Ovary (tissue), 9 donors: ENCODE measurements around the gene SLAMF7. TPM values are rescaled to one million over a fixed set of nuclear protein-coding genes. Genes with fewer than 3 reads are reported as not detected.

Source experiments
- DNase-seq, 5 donors: peaks; one replicate each; pipeline ENCODE4 v3.0.0-alpha.2; 2019 to 2020
- H3K27ac ChIP-seq, 2 donors: fragments of 200-600 bp; one replicate each; pipeline versions ENCODE4 v1.5.1 to v1.8.0; 2019 to 2022
- H3K27me3 ChIP-seq: fragments of 200-600 bp; one replicate; pipeline ENCODE4 v1.8.0; 2022
- H3K36me3 ChIP-seq: fragments of 200-600 bp; sonication (generic); one replicate; pipeline ENCODE4 v1.5.1; 2019
- H3K4me1 ChIP-seq: one replicate; pipeline ENCODE4 v1.8.1; 2013; ENCODE audit warnings: mild to moderate bottlenecking, moderate library complexity; ENCODE audit not compliant: insufficient read depth
- H3K4me3 ChIP-seq: fragments of 200-600 bp; sonication (generic); one replicate; pipeline ENCODE4 v1.5.1; 2017
- H3K9me3 ChIP-seq, 2 donors: fragments of 200-600 bp in 1 of 2; sonication (generic) in 1 of 2; one replicate each; pipeline versions ENCODE4 v1.5.1 to v1.8.1; 2013 to 2019; ENCODE audit warnings: mild to moderate bottlenecking in 1 of 2, moderate library complexity in 1 of 2
- EP300 ChIP-seq: sonication (generic); formaldehyde crosslinking; IDR thresholded peaks from one replicate; pipeline ENCODE4 v1.6.1; 2017; ENCODE audit warnings: antibody characterized with exemption
- POLR2A ChIP-seq: fragments of 450-650 bp; IDR thresholded peaks from one replicate; pipeline ENCODE4 v1.6.1; 2017; ENCODE audit warnings: antibody characterized with exemption, mild to moderate bottlenecking, moderate library complexity
- WGBS, 3 donors: extraction: QIAGEN DNeasy Blood & Tissue Kit in 1 of 3; methylation state at CpG; one replicate each; pipeline versions ENCODE4 v1.1.5 to v1.1.7; 2013 to 2017; 5-methylcytosine and 5-hydroxymethylcytosine counted together
- intact Hi-C, 4 donors: fragments of 100-400 bp; cut with DNase I; formaldehyde crosslinking; loops; one replicate each; pipeline versions ENCODE4 v1.11.0 to v1.15.1; 2022 to 2023
- polyA plus RNA-seq, 2 donors: library from polyadenylated mRNA; stranded (reverse); fragments of 200-250 nt in 1 of 2; fragments of 350-450 nt in 1 of 2; fragmentation: Illumina TruSeq in 1 of 2; extraction: RNeasy Lipid Tissue Mini Kit (QIAGEN cat#74804) in 1 of 2; gene quantifications; one replicate each; pipeline ENCODE4 v1.2.3, GENCODE V29; 2013 to 2014
- total RNA-seq, 7 donors: library from RNA; depleted of rRNA in 2 of 7; stranded (reverse); fragments of >200 nt in 2 of 7; fragmentation: NEBNext Ultra II Directional in 3 of 7; extraction: Animal tissue kit (Norgen Biotek cat#: 25700) in 3 of 7; gene quantifications; one replicate each; pipeline versions ENCODE4 v1.1.0 to v1.2.4, GENCODE V29; 2016 to 2023
- TF ChIP-seq, protein P1 (sequence below), 3 donors: fragments of 450-650 bp in 2 of 3; fragments of 200-600 bp in 1 of 3; IDR thresholded peaks; one replicate each; pipeline versions ENCODE4 v1.5.1 to v1.8.0; 2016 to 2022; ENCODE audit warnings: antibody characterized with exemption in 3 of 3, mild to moderate bottlenecking in 1 of 3
- donor health status: DM: no; HTN: no; CAD: no; lungs with moderate emphysema.
- donor health status: DM: no; HTN: no; CAD: no.
- donor health status: Bipolar disorder and iron deficiency.
- donor health status: DM: yes; HTN: yes; CAD: no.
- donor health status: DM: no; HTN: no; CAD: no.
- donor health status: DM: yes; HTN: yes; CAD: no.

SLAMF7 gene
- total and polyA plus RNA-seq, 9 donors = 0.32 to 7.3 (median 0.84) TPM; not detected in 1

DNA sequence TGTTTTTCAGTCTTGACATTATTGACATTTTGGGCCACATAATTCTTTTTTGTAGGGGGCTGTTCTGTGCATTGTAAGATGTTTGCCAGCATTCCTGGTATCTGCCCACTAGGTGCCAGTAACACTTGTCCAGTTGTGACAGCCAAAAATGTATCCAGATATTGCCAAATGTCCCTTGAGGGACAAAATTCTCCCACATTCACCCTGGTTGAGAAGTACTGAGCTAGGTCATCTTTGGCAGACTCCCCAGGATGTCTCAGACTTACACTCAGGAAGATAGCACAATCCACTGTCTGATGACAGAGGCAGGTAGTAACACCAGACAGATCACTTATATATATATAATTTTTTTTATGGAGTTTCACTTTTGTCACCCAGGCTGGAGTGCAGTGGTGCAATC lies 33.3 kb upstream of the SLAMF7 start:
- TF ChIP-seq, protein P1, sequence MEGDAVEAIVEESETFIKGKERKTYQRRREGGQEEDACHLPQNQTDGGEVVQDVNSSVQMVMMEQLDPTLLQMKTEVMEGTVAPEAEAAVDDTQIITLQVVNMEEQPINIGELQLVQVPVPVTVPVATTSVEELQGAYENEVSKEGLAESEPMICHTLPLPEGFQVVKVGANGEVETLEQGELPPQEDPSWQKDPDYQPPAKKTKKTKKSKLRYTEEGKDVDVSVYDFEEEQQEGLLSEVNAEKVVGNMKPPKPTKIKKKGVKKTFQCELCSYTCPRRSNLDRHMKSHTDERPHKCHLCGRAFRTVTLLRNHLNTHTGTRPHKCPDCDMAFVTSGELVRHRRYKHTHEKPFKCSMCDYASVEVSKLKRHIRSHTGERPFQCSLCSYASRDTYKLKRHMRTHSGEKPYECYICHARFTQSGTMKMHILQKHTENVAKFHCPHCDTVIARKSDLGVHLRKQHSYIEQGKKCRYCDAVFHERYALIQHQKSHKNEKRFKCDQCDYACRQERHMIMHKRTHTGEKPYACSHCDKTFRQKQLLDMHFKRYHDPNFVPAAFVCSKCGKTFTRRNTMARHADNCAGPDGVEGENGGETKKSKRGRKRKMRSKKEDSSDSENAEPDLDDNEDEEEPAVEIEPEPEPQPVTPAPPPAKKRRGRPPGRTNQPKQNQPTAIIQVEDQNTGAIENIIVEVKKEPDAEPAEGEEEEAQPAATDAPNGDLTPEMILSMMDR (IDR thresholded peaks at IDR 0.05) = no peak
- TF ChIP-seq EP300 (no peak), POLR2A (no peak)
- Histone ChIP-seq H3K4me3 (no peak overlapping the region), H3K36me3 (no peaks in the 10 kb centered on the region), H3K9me3 (no peaks in the 10 kb centered on the region), H3K27me3 (no peaks in the 10 kb centered on the region), H3K4me1 (no peaks in the 10 kb centered on the region), H3K27ac (no peak overlapping the region)
- DNase-seq = no peak
- intact Hi-C loops = no loop called here

DNA sequence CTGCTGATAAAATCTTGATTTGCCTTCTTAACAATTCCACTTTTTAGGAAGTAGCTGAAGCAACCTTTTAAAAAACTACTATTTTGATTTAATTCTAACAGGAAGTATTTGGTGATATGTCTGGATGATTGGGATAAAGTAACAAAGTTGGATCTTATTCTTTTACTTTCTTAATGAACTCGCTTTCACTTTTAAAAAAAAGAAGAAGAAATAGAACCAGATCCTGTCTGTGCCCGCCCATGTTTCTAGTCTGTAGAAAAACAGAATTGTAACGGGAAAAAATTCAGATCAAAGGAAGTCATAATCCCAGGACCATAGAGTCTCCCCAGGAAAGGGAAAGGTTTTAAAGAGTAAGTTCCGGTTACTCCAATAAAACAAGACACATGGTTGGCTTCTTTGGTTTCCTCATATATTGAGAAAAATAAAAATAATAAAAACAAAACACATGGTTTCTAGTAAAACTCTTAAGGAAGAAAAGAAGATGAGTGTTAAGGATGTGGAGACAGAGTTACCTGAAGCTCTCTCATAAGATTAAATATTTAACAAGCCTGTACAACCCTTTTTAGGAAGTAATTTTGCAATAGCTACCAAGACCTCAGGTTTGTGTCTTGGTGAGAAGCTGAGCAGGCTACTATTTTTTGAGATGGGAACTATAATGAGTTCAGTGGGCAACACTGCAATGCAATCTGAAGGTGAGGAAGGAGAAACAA lies 32.4 kb upstream of the SLAMF7 start:
- DNase-seq = no peak
- H3K4me3 ChIP-seq = no peak overlapping the region
- no peaks in the 10 kb centered on the region for H3K27me3 ChIP-seq
- 41 to 42% (median 42%) methylated on average over 4 of the region's 4 CpGs for WGBS, 3 donors
- H3K27ac ChIP-seq = no peak overlapping the region
- no peaks in the 10 kb centered on the region for H3K9me3 ChIP-seq
- intact Hi-C loops = no loop called here
- TF ChIP-seq, protein P1 (IDR thresholded peaks at IDR 0.05) = no peak
- H3K4me1 ChIP-seq = no peaks in the 10 kb centered on the region
- H3K36me3 ChIP-seq = no peaks in the 10 kb centered on the region

DNA sequence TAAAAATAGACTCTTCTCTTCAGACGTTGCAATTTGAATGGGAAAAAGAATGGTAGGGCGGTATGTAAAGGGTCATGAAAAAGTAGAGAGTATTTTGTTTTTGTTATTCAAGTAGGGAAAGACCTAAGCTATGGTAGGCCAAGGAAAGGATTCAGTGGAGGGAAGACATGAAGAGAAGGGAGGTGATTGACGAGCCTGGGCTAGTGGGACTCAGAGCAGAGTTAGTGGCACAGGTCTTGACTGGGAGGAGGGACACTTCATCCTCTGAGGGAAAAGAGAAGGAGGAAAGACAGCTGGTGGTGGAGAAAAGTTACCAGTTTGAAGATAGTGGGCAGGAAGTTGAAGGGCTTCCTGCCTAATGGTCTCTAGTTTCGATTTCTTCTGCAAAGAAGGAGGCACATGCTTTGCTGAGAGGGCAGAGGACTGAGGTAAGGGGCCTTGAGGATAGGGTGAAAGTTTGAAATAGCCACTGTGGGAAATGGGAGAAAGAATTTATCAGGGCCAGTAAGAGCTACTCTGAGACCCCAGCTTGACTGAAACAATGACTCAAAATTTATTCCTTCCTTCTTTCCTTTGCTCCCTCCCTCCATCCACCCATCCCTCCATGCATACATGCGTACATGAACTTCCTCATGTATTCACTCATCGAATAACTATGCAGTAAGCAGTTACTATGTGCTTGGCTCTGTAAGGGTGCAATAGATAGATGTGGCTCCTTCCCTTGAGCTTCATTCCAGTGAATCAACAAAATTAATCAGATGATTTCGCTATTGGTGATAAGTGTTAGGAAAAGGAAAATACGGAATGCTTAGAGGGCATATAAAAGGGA lies 31.6 kb upstream of the SLAMF7 start:
- H3K27ac ChIP-seq = no peak overlapping the region
- intact Hi-C loops = no loop called here

DNA sequence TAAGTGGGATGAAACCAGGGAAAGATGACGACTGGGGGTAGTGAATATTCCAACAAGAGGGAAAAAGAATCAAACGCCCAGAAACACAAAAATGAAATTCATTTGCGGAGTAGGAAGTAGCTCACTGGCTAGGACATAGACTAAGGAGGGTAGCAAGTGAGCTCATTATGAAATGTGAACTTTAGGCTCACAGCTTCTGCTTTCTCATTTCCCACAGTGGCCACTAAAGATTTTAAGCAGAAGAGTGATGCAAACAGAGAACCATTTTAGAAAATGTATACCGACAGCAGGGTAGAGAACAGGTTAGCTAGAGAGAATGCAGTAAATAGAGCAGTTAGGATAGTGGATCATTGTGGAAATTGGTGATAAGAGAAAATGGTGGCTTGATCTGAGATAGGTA lies 30.9 kb upstream of the SLAMF7 start:
- no peak overlapping the region for H3K4me3 ChIP-seq
- H3K27ac ChIP-seq = no peak overlapping the region
- H3K27me3 ChIP-seq = no peaks in the 10 kb centered on the region
- no peaks in the 10 kb centered on the region for H3K4me1 ChIP-seq
- DNase-seq = no peak
- intact Hi-C loops = no loop called here
- no peaks in the 10 kb centered on the region for H3K9me3 ChIP-seq
- no peaks in the 10 kb centered on the region for H3K36me3 ChIP-seq
- TF ChIP-seq EP300 = no peak
- WGBS, 3 donors = 75 to 89% (median 87%) methylated on average over 4 of the region's 4 CpGs

More for the DNA sequence above, 31.6 kb upstream of the SLAMF7 start:
- TF ChIP-seq POLR2A (no peak), EP300 (no peak)
- TF ChIP-seq, protein P1 (IDR thresholded peaks at IDR 0.05) = no peak
- H3K27me3 ChIP-seq = no peaks in the 10 kb centered on the region
- DNase-seq = no peak
- H3K36me3 ChIP-seq = no peaks in the 10 kb centered on the region
- H3K4me1 ChIP-seq = no peaks in the 10 kb centered on the region
- no peak overlapping the region for H3K4me3 ChIP-seq
- no peaks in the 10 kb centered on the region for H3K9me3 ChIP-seq
- whole genome bisulfite sequencing, 3 donors = 75 to 81% (median 81%) methylated on average over 8 of the region's 8 CpGs

DNA sequence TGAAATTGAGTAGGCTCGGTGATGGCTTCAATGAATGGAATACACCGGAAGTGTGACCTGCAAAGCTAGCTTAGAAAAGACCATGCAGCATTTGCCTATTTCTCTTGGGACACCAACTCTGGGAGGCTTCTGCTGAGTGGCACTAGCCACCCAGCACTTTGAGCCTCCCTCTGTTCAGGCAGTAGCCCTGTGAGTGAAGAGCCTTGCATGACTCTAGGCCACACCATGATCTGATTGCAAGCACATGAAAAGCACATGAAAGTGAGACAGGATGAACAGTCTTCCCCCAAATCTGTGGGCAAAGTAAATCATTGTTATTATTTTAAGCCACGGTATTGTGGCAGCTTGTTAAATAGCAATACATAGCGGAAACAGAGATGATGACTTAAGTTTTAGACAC lies 30.2 kb upstream of the SLAMF7 start:
- no peaks in the 10 kb centered on the region for H3K9me3 ChIP-seq
- H3K27ac ChIP-seq = no peak overlapping the region
- intact Hi-C loops = no loop called here
- H3K36me3 ChIP-seq = no peaks in the 10 kb centered on the region
- DNase-seq = no peak
- no peak overlapping the region for H3K4me3 ChIP-seq
- no peak for TF ChIP-seq POLR2A
- TF ChIP-seq EP300 = no peak
- WGBS, 3 donors = 65 to 84% (median 79%) methylated on average over 4 of the region's 4 CpGs
- no peaks in the 10 kb centered on the region for H3K4me1 ChIP-seq
- H3K27me3 ChIP-seq = no peaks in the 10 kb centered on the region
